Erythroblast (primary cell): ENCODE results near the gene AGBL4.

ENCODE experiments used
- GATA1 ChIP-seq: IDR thresholded peaks from 2 replicates; pipeline ENCODE4 v1.6.1; 2011; ENCODE audit warnings: low read depth, mild to moderate bottlenecking, control low read depth, low read length, moderate library complexity
- POLR2A ChIP-seq: IDR thresholded peaks from 2 replicates; pipeline ENCODE4 v1.6.1; 2011; ENCODE audit warnings: mild to moderate bottlenecking, low read length

GRCh38 chr1:49416758-49417157 lies 607.0 kb downstream of the AGBL4 start:
- TF ChIP-seq POLR2A (no peak), GATA1 (no peak)
